H1 (cell line): ENCODE results near the gene CSE1L. TPM values are rescaled to one million over a fixed set of nuclear protein-coding genes. Genes with fewer than 3 reads are reported as not detected.

ENCODE experiments used
- CTCF ChIA-PET: fragments of 300-600 bp; sonication (Branson Sonifier 250); formaldehyde crosslinking; loops from one replicate; lab custom pipeline; 2021; ENCODE audit not compliant: partially characterized antibody; lab: Charles Lee
- POLR2A ChIA-PET: fragments of 300-600 bp; sonication (Branson Sonifier 250); formaldehyde crosslinking; loops from one replicate; lab custom pipeline; 2021; ENCODE audit warnings: inconsistent platforms; ENCODE audit not compliant: partially characterized antibody; lab: Charles Lee
- DNase-seq, 2 experiments: peaks; one replicate each; pipeline versions ENCODE4 v3.0.0 to v3.0.0-alpha.2; 2010 to 2022; ENCODE audit warnings: low spot score in 2 of 2, low read depth in 1 of 2, mixed read lengths in 1 of 2
- FAIRE-seq: peaks from 2 replicates; lab custom pipeline; 2011; peaks lifted over from hg19 to GRCh38; lab: Jason Lieb, UNC
- H2AFZ ChIP-seq: 2 replicates; pipeline ENCODE4 v1.8.1; 2012; ENCODE audit warnings: low read length, inconsistent platforms
- H2AK5ac ChIP-seq: 2 replicates; pipeline ENCODE4 v1.6.1; 2013; ENCODE audit warnings: low read depth, low read length
- H2BK120ac ChIP-seq: replicated peaks from 2 replicates; pipeline ENCODE3; 2013; ENCODE audit warnings: low read depth, low read length, inconsistent platforms
- H2BK12ac ChIP-seq: 2 replicates; pipeline ENCODE4 v1.6.1; 2013; ENCODE audit warnings: low read depth, low read length
- H2BK15ac ChIP-seq: 2 replicates; pipeline ENCODE4 v1.6.1; 2013; ENCODE audit warnings: low read length
- H2BK20ac ChIP-seq: 2 replicates; pipeline ENCODE4 v1.6.1; 2013; ENCODE audit warnings: low read length
- H2BK5ac ChIP-seq: 2 replicates; pipeline ENCODE4 v1.6.1; 2013; ENCODE audit warnings: low read depth, low read length
- H3K14ac ChIP-seq: 2 replicates; pipeline ENCODE4 v1.6.1; 2013; ENCODE audit warnings: inconsistent platforms; ENCODE audit not compliant: insufficient read length
- H3K18ac ChIP-seq: 2 replicates; pipeline ENCODE4 v1.6.1; 2013; ENCODE audit warnings: low read length; ENCODE audit errors: extremely low read depth
- H3K23ac ChIP-seq: 2 replicates; pipeline ENCODE4 v1.6.1; 2013; ENCODE audit warnings: inconsistent platforms; ENCODE audit not compliant: insufficient read length
- H3K23me2 ChIP-seq: 2 replicates; pipeline ENCODE4 v1.6.1; 2013; ENCODE audit warnings: low read depth, low read length
- H3K27ac ChIP-seq: 2 replicates; pipeline ENCODE4 v1.6.1; 2011; ENCODE audit warnings: low read depth, low read length, inconsistent platforms
- H3K27me3 ChIP-seq, 4 experiments: replicated peaks in 1 of 4; 1 replicate in 1 of 4; 2 replicates in 3 of 4; pipeline versions ENCODE4 v1.6.1 to v1.8.1; 2011 to 2013; ENCODE audit warnings: low read length in 3 of 4, mild to moderate bottlenecking in 3 of 4, inconsistent platforms in 2 of 4, mixed read lengths in 2 of 4, moderate library complexity in 1 of 4; ENCODE audit not compliant: control insufficient read depth in 3 of 4, insufficient read depth in 3 of 4; ENCODE audit errors: extremely low read depth in 1 of 4
- H3K36me3 ChIP-seq, 4 experiments: 2 replicates each; pipeline versions ENCODE4 v1.6.1 to v1.8.1; 2011 to 2013; ENCODE audit warnings: mild to moderate bottlenecking in 4 of 4, low read length in 3 of 4, moderate library complexity in 2 of 4, control low read depth in 1 of 4, inconsistent platforms in 1 of 4; ENCODE audit not compliant: insufficient read depth in 4 of 4, control insufficient read depth in 2 of 4
- H3K4ac ChIP-seq: replicated peaks from 2 replicates; pipeline ENCODE3; 2013; ENCODE audit warnings: low read length, low read depth, mixed read lengths, inconsistent platforms; ENCODE audit not compliant: insufficient read length
- H3K4me1 ChIP-seq, 4 experiments: replicated peaks in 1 of 4; 1 replicate in 1 of 4; 2 replicates in 3 of 4; pipeline versions ENCODE4 v1.6.1 to v1.8.1; 2011 to 2013; ENCODE audit warnings: low read length in 3 of 4, inconsistent platforms in 2 of 4, mixed read lengths in 1 of 4; ENCODE audit not compliant: insufficient read depth in 4 of 4, control insufficient read depth in 3 of 4
- H3K4me2 ChIP-seq, 2 experiments: 2 replicates each; pipeline versions ENCODE4 v1.6.1 to v1.8.1; 2011 to 2013; ENCODE audit warnings: low read depth in 2 of 2, low read length in 2 of 2, control low read depth in 1 of 2, inconsistent platforms in 1 of 2, mild to moderate bottlenecking in 1 of 2; ENCODE audit not compliant: insufficient read depth in 1 of 2
- H3K4me3 ChIP-seq, 4 experiments: fragments of 200-600, 300-600 bp in 1 of 4; sonication (generic), shearing (Covaris generic), sonication (Bioruptor Twin) in 1 of 4; 2 replicates each; pipeline versions ENCODE4 v1.5.1 to v1.8.1; 2011 to 2016; ENCODE audit warnings: low read length in 4 of 4, low read depth in 3 of 4, control low read depth in 2 of 4, inconsistent platforms in 2 of 4, mild to moderate bottlenecking in 2 of 4, mixed read lengths in 1 of 4, moderate library complexity in 1 of 4; ENCODE audit not compliant: insufficient read depth in 2 of 4; ENCODE audit errors: extremely low read depth in 1 of 4
- H3K56ac ChIP-seq: replicated peaks from 2 replicates; pipeline ENCODE3; 2013; ENCODE audit warnings: low read depth, mild to moderate bottlenecking, mixed read lengths, low read length, inconsistent platforms; ENCODE audit not compliant: insufficient read length
- H3K79me1 ChIP-seq: 2 replicates; pipeline ENCODE4 v1.6.1; 2013; ENCODE audit warnings: low read depth, low read length, control low read depth
- H3K79me2 ChIP-seq, 2 experiments: 2 replicates each; pipeline versions ENCODE4 v1.6.1 to v1.8.1; 2012 to 2013; ENCODE audit warnings: low read length in 2 of 2, mild to moderate bottlenecking in 2 of 2, inconsistent platforms in 1 of 2; ENCODE audit not compliant: insufficient read depth in 2 of 2, control insufficient read depth in 1 of 2
- H3K9ac ChIP-seq, 4 experiments: replicated peaks in 1 of 4; 1 replicate in 1 of 4; 2 replicates in 3 of 4; pipeline versions ENCODE4 v1.6.1 to v1.8.1; 2011 to 2013; ENCODE audit warnings: low read depth in 3 of 4, low read length in 3 of 4, control low read depth in 2 of 4, mild to moderate bottlenecking in 2 of 4, moderate library complexity in 2 of 4, inconsistent platforms in 1 of 4; ENCODE audit errors: extremely low read depth in 1 of 4
- H3K9me3 ChIP-seq, 2 experiments: 2 replicates each; pipeline versions ENCODE4 v1.6.1 to v1.8.1; 2012 to 2013; ENCODE audit warnings: mild to moderate bottlenecking in 2 of 2, moderate library complexity in 2 of 2, control low read depth in 1 of 2, inconsistent platforms in 1 of 2, low read depth in 1 of 2, low read length in 1 of 2, mixed read lengths in 1 of 2; ENCODE audit not compliant: insufficient read depth in 2 of 2
- H4K20me1 ChIP-seq, 2 experiments: replicated peaks in 1 of 2; 2 replicates each; pipeline versions ENCODE3 to v1.8.1; 2011 to 2013; ENCODE audit warnings: inconsistent platforms in 2 of 2, low read length in 2 of 2, mild to moderate bottlenecking in 1 of 2; ENCODE audit not compliant: insufficient read depth in 2 of 2, control insufficient read depth in 1 of 2
- H4K5ac ChIP-seq: 2 replicates; pipeline ENCODE4 v1.6.1; 2013; ENCODE audit warnings: low read length, low read depth, mixed read lengths, inconsistent platforms; ENCODE audit not compliant: insufficient read length
- H4K8ac ChIP-seq: 2 replicates; pipeline ENCODE4 v1.8.0; 2013; ENCODE audit warnings: mild to moderate bottlenecking, moderate library complexity, low read length, inconsistent platforms; ENCODE audit not compliant: insufficient read depth; ENCODE audit errors: extremely low read depth
- H4K91ac ChIP-seq: replicated peaks from 2 replicates; pipeline ENCODE3; 2013; ENCODE audit warnings: low read length, mixed read lengths, inconsistent platforms; ENCODE audit not compliant: insufficient read length
- ATF3 ChIP-seq: IDR thresholded peaks from 2 replicates; pipeline ENCODE4 v1.6.1; 2011; ENCODE audit warnings: low read depth, mild to moderate bottlenecking, low read length; ENCODE audit not compliant: insufficient read depth
- CBX5 ChIP-seq: fragments of 300-800, 300-1000 bp; sonication (generic); IDR thresholded peaks from 2 replicates; pipeline ENCODE4 v1.7.1; 2016; ENCODE audit warnings: antibody characterized with exemption, low read length, low read depth
- CHD2 ChIP-seq: IDR thresholded peaks from 2 replicates; pipeline ENCODE4 v1.6.1; 2012; ENCODE audit warnings: low read length, improper control_type of control experiment
- EP300 ChIP-seq, 2 experiments: IDR thresholded peaks; 1 replicate in 1 of 2; 2 replicates in 1 of 2; pipeline ENCODE4 v1.6.1; 2011 to 2012; ENCODE audit warnings: low read depth in 2 of 2, low read length in 2 of 2, mild to moderate bottlenecking in 2 of 2, borderline replicate concordance in 1 of 2, inconsistent platforms in 1 of 2, moderate library complexity in 1 of 2
- FOSL1 ChIP-seq: IDR thresholded peaks from 2 replicates; pipeline ENCODE4 v1.6.1; 2011; ENCODE audit warnings: mild to moderate bottlenecking, low read depth, low read length, moderate library complexity; ENCODE audit not compliant: insufficient read depth
- JUN ChIP-seq: IDR thresholded peaks from 2 replicates; pipeline ENCODE4 v1.6.1; 2011; ENCODE audit warnings: low read depth, mild to moderate bottlenecking, improper control_type of control experiment, low read length
- KDM1A ChIP-seq: fragments of 200-600, 300-600 bp; sonication (generic); IDR thresholded peaks from 2 replicates; pipeline ENCODE4 v1.7.1; 2016; ENCODE audit warnings: mild to moderate bottlenecking, low read length, borderline replicate concordance
- RNF2 ChIP-seq: fragments of 200-900, 300-1000 bp; sonication (generic); IDR thresholded peaks from 2 replicates; pipeline ENCODE4 v1.7.1; 2016; ENCODE audit warnings: borderline replicate concordance, low read depth, mild to moderate bottlenecking, antibody characterized with exemption, low read length; ENCODE audit not compliant: poor library complexity, severe bottlenecking; ENCODE audit errors: missing control alignments
- SIN3A ChIP-seq, 2 experiments: IDR thresholded peaks in 1 of 2; conservative IDR thresholded peaks in 1 of 2; 2 replicates each; pipeline ENCODE4 v1.6.1; 2011 to 2012; ENCODE audit warnings: low read length in 2 of 2, improper control_type of control experiment in 1 of 2, low read depth in 1 of 2, mild to moderate bottlenecking in 1 of 2
- SIRT6 ChIP-seq: IDR thresholded peaks from one replicate; pipeline ENCODE4 v1.7.1; 2012; ENCODE audit warnings: low read length, inconsistent platforms
- TAF7 ChIP-seq: optimal IDR thresholded peaks from 2 replicates; pipeline ENCODE3; 2011; ENCODE audit warnings: low read depth, mild to moderate bottlenecking, inconsistent platforms, low read length, moderate library complexity, borderline replicate concordance
- TCF12 ChIP-seq: IDR thresholded peaks from 2 replicates; pipeline ENCODE4 v1.6.1; 2011; ENCODE audit warnings: low read depth, mild to moderate bottlenecking, low read length
- ZNF274 ChIP-seq: IDR thresholded peaks from 2 replicates; pipeline ENCODE4 v1.7.0; 2012; ENCODE audit warnings: low read length, borderline replicate concordance; ENCODE audit errors: extremely low read depth
- WGBS, 2 experiments: shearing (Covaris generic) in 1 of 2; methylation state at CpG; one replicate each; pipeline versions ENCODE4 v1.1.6 to v1.1.7; 2013 to 2015; ENCODE audit warnings: low lambda C conversion rate in 2 of 2, mixed read lengths in 2 of 2, inconsistent platforms in 1 of 2, low coverage in 1 of 2, missing lambda C conversion rate in 1 of 2; ENCODE audit not compliant: insufficient replicate concordance in 2 of 2, insufficient coverage in 1 of 2, insufficient read length in 1 of 2; ENCODE audit errors: extremely low coverage in 1 of 2, missing lambda C conversion rate in 1 of 2; 5-methylcytosine and 5-hydroxymethylcytosine counted together
- polyA plus RNA-seq, 7 experiments: library from polyadenylated mRNA; depleted of rRNA in 3 of 7; stranded (reverse) in 5 of 7; unstranded in 2 of 7; fragments of >200 nt in 5 of 7; fragments of 200-250 nt in 2 of 7; gene quantifications; 1 replicate in 5 of 7; 2 replicates in 1 of 7; 4 replicates in 1 of 7; pipeline versions ENCODE4 v1.2.1 to v1.2.3, GENCODE V29; 2011 to 2013; ENCODE audit warnings: missing spikeins in 2 of 7, mixed read lengths in 2 of 7
- total RNA-seq: library from RNA; stranded (reverse); fragmentation: NEBNext Ultra II Directional; extraction: Animal tissue kit (Norgen Biotek cat#: 25700); gene quantifications from 2 replicates; pipeline ENCODE4 v1.2.1, GENCODE V29; 2021

CSE1L gene
- total and polyA plus RNA-seq, 2 of the 8 experiments (the other 6 are each of a cell fraction or from before 2014, with no cell fraction given) = 94.1 to 269 TPM

GRCh38 chr20:49001741-49002140 is 44.4 kb upstream of the CSE1L start:
- Histone ChIP-seq H3K27me3 (no peaks in the 10 kb centered on the region), H2AFZ (no peak overlapping the region), H2BK20ac (no peak overlapping the region), H3K9ac (no peak overlapping the region), H3K14ac (no peak overlapping the region), H3K23ac (no peak overlapping the region), H3K4me3 (no peak overlapping the region), H2BK15ac (no peak overlapping the region), H4K20me1 (no peaks in the 10 kb centered on the region), H3K4me1 (no peaks in the 10 kb centered on the region), H3K79me1 (no peaks in the 10 kb centered on the region), H3K4me2 (no peak overlapping the region), H2AK5ac (no peak overlapping the region), H2BK12ac (no peak overlapping the region), H2BK5ac (no peak overlapping the region), H3K9me3 (no peaks in the 10 kb centered on the region), H4K5ac (no peak overlapping the region), H2BK120ac (no peak overlapping the region), H3K4ac (no peak overlapping the region), H4K8ac (no peak overlapping the region), H3K18ac (no peak overlapping the region), H4K91ac (no peak overlapping the region), H3K79me2 (no peaks in the 10 kb centered on the region), H3K23me2 (no peaks in the 10 kb centered on the region), H3K27ac (no peak overlapping the region), H3K36me3 (peaks cover 7 to 26% (median 16%) of the 10 kb centered on the region in 4 experiments), H3K56ac (no peak overlapping the region)
- ChIA-PET CTCF (interaction anchor here (0.7 to 1.0 kb wide), 2 partner anchors 15 to 344 kb away, joined by 3 read pairs; no protein-coding TSS in a partner anchor), POLR2A (interaction anchor here (0.7 kb wide), 1 partner anchor 12 kb away, joined by 3 read pairs; no protein-coding TSS in a partner anchor)
- FAIRE-seq = no peak
- DNase-seq = no peak
- 93% methylated on average over 7 of the region's 7 CpGs; no CpG with 5 or more reads in 1 of the 2 experiments for WGBS, 2 experiments
- TF ChIP-seq RNF2 (no peak), JUN (no peak), TAF7 (no peak), CHD2 (no peak), CBX5 (no peak), SIRT6 (no peak), EP300 (IDR thresholded peaks at IDR 0.05; ENCODE audit: borderline replicate concordance in 1 of 2, low read depth in 2 of 2, low read length in 2 of 2) (no peak), TCF12 (no peak), FOSL1 (no peak), KDM1A (no peak), ATF3 (no peak), ZNF274 (no peak), SIN3A (conservative IDR thresholded peaks at IDR 0.05 in 1 of 2, IDR thresholded peaks at IDR 0.05 in 1 of 2; ENCODE audit: low read depth in 1 of 2, low read length in 2 of 2) (no peak)
